ENCODE results near the gene ANKRA2.

The ANKRA2 gene

GRCh38 chr5:73532195-73532594 lies 33.2 kb downstream of the ANKRA2 start:
- no peak for TF ChIP-seq CTCF (IDR thresholded peaks at IDR 0.05; ENCODE audit: extremely low read depth, missing control alignments)
- no peak for DNase-seq (ENCODE audit: low spot score)

- no peak for DNase-seq (ENCODE audit: low spot score)
- TF ChIP-seq CTCF (IDR thresholded peaks at IDR 0.05; ENCODE audit: extremely low read depth, missing control alignments), result no peak
These were observed 34.1 kb downstream of the ANKRA2 start for GRCh38 chr5:73531356-73531755.

GRCh38 chr5:73529081-73529480 lies 36.4 kb downstream of the ANKRA2 start:
- DNase-seq (ENCODE audit: low spot score), result no peak

GRCh38 chr5:73528248-73528647 lies 37.2 kb downstream of the ANKRA2 start:
- no peak for TF ChIP-seq CTCF (IDR thresholded peaks at IDR 0.05; ENCODE audit: extremely low read depth, missing control alignments)
- no peak for DNase-seq (ENCODE audit: low spot score)

More at GRCh38 chr5:73529081-73529480, 36.4 kb downstream of the ANKRA2 start:
- no peak for TF ChIP-seq CTCF (IDR thresholded peaks at IDR 0.05; ENCODE audit: extremely low read depth, missing control alignments)

- DNase-seq (ENCODE audit: low spot score), result no peak
These were observed 39.7 kb downstream of the ANKRA2 start for GRCh38 chr5:73525606-73526203.

GRCh38 chr5:73523861-73524260 lies 41.6 kb downstream of the ANKRA2 start:
- no peak for TF ChIP-seq CTCF (IDR thresholded peaks at IDR 0.05; ENCODE audit: extremely low read depth, missing control alignments)
- DNase-seq (ENCODE audit: low spot score), result no peak

More at GRCh38 chr5:73525606-73526203, 39.7 kb downstream of the ANKRA2 start:
- TF ChIP-seq CTCF (IDR thresholded peaks at IDR 0.05; ENCODE audit: extremely low read depth, missing control alignments), result no peak

- DNase-seq (ENCODE audit: low spot score), result no peak
- TF ChIP-seq CTCF (IDR thresholded peaks at IDR 0.05; ENCODE audit: extremely low read depth, missing control alignments), result no peak
These were observed 42.5 kb downstream of the ANKRA2 start for GRCh38 chr5:73522989-73523388.

All from GM20000 (cell line).